IMR-90 (cell line): ENCODE data around the gene TARDBP.

Experiments
- CEBPB ChIP-seq: IDR thresholded peaks from 2 replicates; pipeline ENCODE4 v1.6.1; 2012; ENCODE audit warnings: low read depth, low read length, improper control_type of control experiment
- CTCF ChIP-seq: conservative IDR thresholded peaks from 2 replicates; pipeline ENCODE4 v1.5.1; 2012; ENCODE audit warnings: mild to moderate bottlenecking, low read depth, low read length, improper control_type of control experiment
- MAZ ChIP-seq: IDR thresholded peaks from 2 replicates; pipeline ENCODE4 v1.6.1; 2012; ENCODE audit warnings: low read depth, mild to moderate bottlenecking, low read length, improper control_type of control experiment, moderate library complexity, borderline replicate concordance
- MXI1 ChIP-seq: IDR thresholded peaks from 2 replicates; pipeline ENCODE4 v1.6.1; 2012; ENCODE audit warnings: low read depth, mild to moderate bottlenecking, low read length, moderate library complexity, borderline replicate concordance
- POLR2A ChIP-seq: IDR thresholded peaks from 2 replicates; pipeline ENCODE4 v1.6.1; 2012; ENCODE audit warnings: mild to moderate bottlenecking, low read depth, low read length
- RAD21 ChIP-seq: IDR thresholded peaks from 2 replicates; pipeline ENCODE4 v1.6.1; 2012; ENCODE audit warnings: low read length, improper control_type of control experiment
- RFX5 ChIP-seq: IDR thresholded peaks from 2 replicates; pipeline ENCODE4 v1.8.0; 2012; ENCODE audit warnings: low read depth, mild to moderate bottlenecking, low read length, moderate library complexity
- SMC3 ChIP-seq: fragments of 150-350 bp; IDR thresholded peaks from 2 replicates; pipeline ENCODE4 v1.6.1; 2016; ENCODE audit warnings: low read depth, mild to moderate bottlenecking, antibody characterized with exemption, low read length, moderate library complexity

- TF ChIP-seq CTCF (no peak), MAZ (no peak), MXI1 (no peak), CEBPB (no peak), POLR2A (no peak), RAD21 (no peak), SMC3 (no peak), RFX5 (no peak)
Measured at GRCh38 chr1:10968411-10968826, 44.0 kb upstream of the TARDBP start.
